Right ventricle myocardium superior (tissue), 1 donor: ENCODE measurements around the gene PTEN. TPM values are rescaled to one million over a fixed set of nuclear protein-coding genes. Genes with fewer than 3 reads are reported as not detected.
"Not testable (repeated sequence)": the region's sequence is repeated elsewhere in the genome, so short reads cannot be mapped to it uniquely, and the experiment has no call there.

Experiments used
- ATAC-seq: fragments of 200-7000 bp; cut with Tn5 transposase; one replicate; pipeline ENCODE4 v1.9.1; 2020; ENCODE audit warnings: mild to moderate bottlenecking; ENCODE audit not compliant: poor library complexity
- DNase-seq: peaks from one replicate; pipeline ENCODE4 v3.0.0-alpha.2; 2020
- intact Hi-C: fragments of 100-400 bp; cut with DNase I; formaldehyde crosslinking; loops from one replicate; pipeline ENCODE4 v1.11.2; 2022
- total RNA-seq: library from RNA; stranded (reverse); fragmentation: NEBNext Ultra II Directional; extraction: Animal tissue kit (Norgen Biotek cat#: 25700); gene quantifications from one replicate; pipeline ENCODE4 v1.2.1, GENCODE V29; 2021
- donor health status: DM: no; HTN: yes; CAD: no; lungs with severe emphysema.

Gene PTEN
- total RNA-seq, 1 donor from 2014 or later = 54.3 TPM

GRCh38 chr10:87864496-87865059 lies 1.2 kb downstream of the PTEN start:
- no peak for ATAC-seq
- intact Hi-C loops = loop anchor here (5.0 to 10.0 kb wide), 5 partner anchors 50 to 688 kb away; no protein-coding TSS in a partner anchor

GRCh38 chr10:87865241-87865881 lies 1.9 kb downstream of the PTEN start:
- no peak for DNase-seq
- no peak for ATAC-seq
- intact Hi-C loops = loop anchor here (10.0 kb wide), 1 partner anchor 49 kb away; no protein-coding TSS in a partner anchor

More at GRCh38 chr10:87864496-87865059, 1.2 kb downstream of the PTEN start:
- no peak for DNase-seq

GRCh38 chr10:87866412-87866974 lies 3.1 kb downstream of the PTEN start:
- intact Hi-C loops = loop anchor here (10.0 kb wide), 1 partner anchor 48 kb away; no protein-coding TSS in a partner anchor
- no peak for ATAC-seq
- no peak for DNase-seq

GRCh38 chr10:87867453-87867852 lies 4.0 kb downstream of the PTEN start:
- intact Hi-C loops = loop anchor here (10.0 kb wide), 1 partner anchor 47 kb away; no protein-coding TSS in a partner anchor
- ATAC-seq = no peak

GRCh38 chr10:87868277-87868676 lies 4.9 kb downstream of the PTEN start:
- ATAC-seq (no peak), DNase-seq (no peak)
- intact Hi-C loops = loop anchor here (10.0 kb wide), 1 partner anchor 47 kb away; no protein-coding TSS in a partner anchor

More at GRCh38 chr10:87867453-87867852, 4.0 kb downstream of the PTEN start:
- DNase-seq = no peak

- not testable (repeated sequence) for DNase-seq, ATAC-seq
- intact Hi-C loops = loop anchor here (10.0 kb wide), 1 partner anchor 46 kb away; no protein-coding TSS in a partner anchor
Measured at GRCh38 chr10:87869139-87869538, 5.7 kb downstream of the PTEN start.

GRCh38 chr10:87869773-87870551 lies 6.5 kb downstream of the PTEN start:
- ATAC-seq (no peak), DNase-seq (no peak)
- intact Hi-C loops = loop anchor here (10.0 kb wide), 1 partner anchor 45 kb away; no protein-coding TSS in a partner anchor

GRCh38 chr10:87872828-87873227 lies 9.4 kb downstream of the PTEN start:
- DNase-seq (no peak), ATAC-seq (no peak)
- intact Hi-C loops = no loop called here

GRCh38 chr10:87873656-87874055 lies 10.2 kb downstream of the PTEN start:
- no peak for ATAC-seq
- no peak for DNase-seq
- intact Hi-C loops = no loop called here

- intact Hi-C loops = no loop called here
- ATAC-seq (no peak), DNase-seq (no peak)
Measured at GRCh38 chr10:87875929-87876571, 12.6 kb downstream of the PTEN start.

- intact Hi-C loops = no loop called here
- no peak for ATAC-seq
- no peak for DNase-seq
Measured at GRCh38 chr10:87878664-87879459, 15.4 kb downstream of the PTEN start.

GRCh38 chr10:87880336-87880735 lies 16.9 kb downstream of the PTEN start:
- intact Hi-C loops = no loop called here
- no peak for ATAC-seq

GRCh38 chr10:87881373-87882059 lies 18.1 kb downstream of the PTEN start:
- ATAC-seq, intact Hi-C loops, DNase-seq: not testable (repeated sequence)

More at GRCh38 chr10:87880336-87880735, 16.9 kb downstream of the PTEN start:
- no peak for DNase-seq

GRCh38 chr10:87882555-87883294 lies 19.3 kb downstream of the PTEN start:
- intact Hi-C loops = no loop called here
- no peak for ATAC-seq
- DNase-seq = no peak

GRCh38 chr10:87886635-87887034 lies 23.2 kb downstream of the PTEN start:
- no peak for ATAC-seq
- intact Hi-C loops = no loop called here
- no peak for DNase-seq

GRCh38 chr10:87887146-87887545 lies 23.7 kb downstream of the PTEN start:
- intact Hi-C loops = no loop called here
- ATAC-seq = no peak
- DNase-seq = no peak
